Measurements from ENCODE around the gene SHF.

Gene SHF

DNA sequence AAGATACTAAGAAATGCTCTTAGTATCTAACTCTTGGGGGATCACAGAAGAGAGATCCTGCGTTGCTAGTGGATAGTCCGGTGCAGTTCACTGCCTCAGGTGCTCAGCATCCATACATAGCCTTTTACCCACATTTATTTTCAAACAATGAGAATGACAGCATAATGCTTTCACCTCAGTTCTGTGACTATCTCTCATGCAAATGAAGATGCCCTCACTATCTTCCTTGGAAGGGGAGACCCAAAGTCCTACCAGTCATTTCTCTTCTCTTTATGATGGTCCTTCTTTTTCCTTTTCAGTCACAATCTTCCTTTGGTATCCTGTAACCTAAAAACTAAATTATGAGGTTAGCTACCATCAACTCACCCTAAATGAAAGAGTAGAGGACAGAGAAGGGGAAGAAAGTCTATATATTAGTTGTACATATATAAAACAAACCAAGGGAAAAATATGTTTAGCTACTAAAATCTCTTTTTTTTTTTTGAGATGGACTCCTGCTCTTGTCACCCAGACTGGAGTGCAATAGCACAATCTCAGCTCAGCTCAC lies 33.4 kb upstream of the SHF start:
- Histone ChIP-seq H3K27me3 (ENCODE audit: insufficient read depth, low read length) (no peaks in the 10 kb centered on the region), H3K27ac (ENCODE audit: low read length) (no peak overlapping the region), H3K9me3 (ENCODE audit: insufficient read depth, low read depth, low read length) (no peaks in the 10 kb centered on the region), H3K4me3 (ENCODE audit: low read length) (no peak overlapping the region), H3K4me1 (ENCODE audit: insufficient read depth, low read length) (no peaks in the 10 kb centered on the region; the same call in 1 of the 2 replicates), H3K36me3 (ENCODE audit: insufficient read depth, low read depth, low read length) (no peaks in the 10 kb centered on the region), H3K9ac (ENCODE audit: low read depth, low read length) (no peak overlapping the region)

DNA sequence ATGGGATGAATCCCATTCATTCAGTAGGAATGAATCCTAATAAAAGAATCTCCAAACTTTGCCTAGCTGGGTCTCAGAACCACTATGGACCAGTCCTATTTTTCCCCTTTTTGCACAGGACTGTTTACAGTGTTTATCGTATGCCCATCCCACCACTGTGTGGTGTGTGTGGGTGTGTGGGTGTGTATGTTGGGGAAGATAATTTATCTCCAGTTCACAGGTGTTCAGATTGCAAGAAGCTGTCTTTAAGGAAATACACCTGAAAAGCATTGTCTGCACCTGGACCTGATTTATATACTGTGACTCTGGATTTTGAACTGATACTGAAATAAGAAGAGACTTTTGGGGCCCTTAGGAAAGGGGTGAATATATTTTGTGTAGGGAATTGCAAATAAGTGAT lies 24.7 kb upstream of the SHF start:
- Histone ChIP-seq H3K36me3 (ENCODE audit: insufficient read depth, low read depth, low read length) (no peaks in the 10 kb centered on the region), H3K4me3 (ENCODE audit: low read length) (no peak overlapping the region), H3K4me1 (ENCODE audit: insufficient read depth, low read length) (no peaks in the 10 kb centered on the region), H3K27me3 (ENCODE audit: insufficient read depth, low read length) (no peaks in the 10 kb centered on the region; the same call in 1 of the 2 replicates), H3K9me3 (ENCODE audit: insufficient read depth, low read depth, low read length) (no peaks in the 10 kb centered on the region), H3K27ac (ENCODE audit: low read length) (no peak overlapping the region), H3K9ac (ENCODE audit: low read depth, low read length) (no peak overlapping the region)

DNA sequence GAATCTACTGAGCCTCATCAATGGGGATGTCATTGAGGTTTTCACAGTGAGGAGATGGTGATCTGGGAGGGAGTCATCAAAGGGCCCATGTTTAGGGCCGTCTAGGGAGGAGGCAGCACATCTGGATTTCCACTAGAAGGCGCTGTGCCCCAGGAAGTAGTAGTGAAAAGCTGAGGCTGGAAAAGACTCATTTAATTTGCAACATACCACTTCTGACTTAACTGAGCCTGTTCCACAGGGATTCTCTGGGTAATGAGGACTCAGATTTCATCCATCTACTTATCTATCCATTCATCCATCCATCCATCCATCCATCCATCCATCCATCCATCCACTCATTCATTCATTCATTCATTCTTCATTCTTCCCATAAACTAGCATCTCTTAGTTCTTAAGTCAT lies 17.4 kb upstream of the SHF start:
- Histone ChIP-seq H3K9me3 (ENCODE audit: insufficient read depth, low read depth, low read length) (no peaks in the 10 kb centered on the region), H3K9ac (ENCODE audit: low read depth, low read length) (no peak overlapping the region; the same call in 1 of the 2 replicates), H3K27me3 (ENCODE audit: insufficient read depth, low read length) (no peaks in the 10 kb centered on the region; the same call in 1 of the 2 replicates), H3K4me3 (ENCODE audit: low read length) (no peak overlapping the region), H3K27ac (ENCODE audit: low read length) (no peak overlapping the region), H3K36me3 (ENCODE audit: insufficient read depth, low read depth, low read length) (no peaks in the 10 kb centered on the region), H3K4me1 (ENCODE audit: insufficient read depth, low read length) (no peaks in the 10 kb centered on the region; the same call in 1 of the 2 replicates)

DNA sequence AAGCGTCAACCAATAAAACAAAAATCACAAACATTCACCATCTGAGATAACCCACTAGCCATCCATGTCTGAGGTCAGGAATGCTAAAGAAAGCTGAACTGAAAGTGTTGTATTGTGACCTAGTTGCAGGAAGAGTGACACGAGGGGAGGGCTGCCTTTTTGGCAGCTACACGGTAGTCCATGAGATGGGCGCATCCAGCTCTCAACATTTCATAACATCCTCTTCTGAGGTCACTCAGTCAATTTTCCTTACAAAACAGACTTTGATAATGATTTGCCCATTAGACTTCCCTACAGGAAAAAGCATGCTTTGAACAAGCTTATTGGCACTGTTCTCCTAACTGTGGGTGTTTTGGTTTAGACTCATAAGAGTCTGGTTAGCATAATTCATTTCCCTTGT lies 15.4 kb upstream of the SHF start:
- H3K4me3 ChIP-seq (ENCODE audit: low read length), result no peak overlapping the region
- no peaks in the 10 kb centered on the region; the same call in 1 of the 2 replicates for H3K4me1 ChIP-seq (ENCODE audit: insufficient read depth, low read length)
- no peaks in the 10 kb centered on the region for H3K36me3 ChIP-seq (ENCODE audit: insufficient read depth, low read depth, low read length)
- H3K9ac ChIP-seq (ENCODE audit: low read depth, low read length), result no peak overlapping the region
- peaks cover 7% of the 10 kb centered on the region for H3K27me3 ChIP-seq (ENCODE audit: insufficient read depth, low read length)
- H3K27ac ChIP-seq (ENCODE audit: low read length), result no peak overlapping the region
- no peaks in the 10 kb centered on the region for H3K9me3 ChIP-seq (ENCODE audit: insufficient read depth, low read depth, low read length)

DNA sequence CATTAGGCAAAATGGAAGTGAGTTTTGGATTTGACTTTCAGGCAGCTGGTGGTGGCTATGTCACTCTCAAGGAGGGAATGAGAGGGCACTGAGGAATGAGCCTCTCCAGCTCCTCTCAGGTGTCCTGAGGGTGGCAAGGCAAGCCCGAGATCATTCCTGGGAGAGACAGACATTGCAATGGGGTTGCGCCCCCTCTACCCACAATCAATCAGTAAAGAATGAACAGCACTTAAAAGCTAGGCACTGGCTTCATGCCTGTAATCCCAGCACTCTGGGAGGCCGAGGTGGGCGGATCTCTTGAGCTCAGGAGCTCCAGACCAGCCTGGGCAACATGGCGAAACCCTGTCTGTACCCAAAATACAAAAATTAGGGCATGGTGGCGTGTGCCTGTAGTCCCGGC lies 14.1 kb upstream of the SHF start:
- H3K36me3 ChIP-seq (ENCODE audit: insufficient read depth, low read depth, low read length), result no peaks in the 10 kb centered on the region
- H3K27me3 ChIP-seq (ENCODE audit: insufficient read depth, low read length), result peaks cover 7% of the 10 kb centered on the region; the same call in 1 of the 2 replicates
- H3K4me1 ChIP-seq (ENCODE audit: insufficient read depth, low read length), result no peaks in the 10 kb centered on the region; the same call in 1 of the 2 replicates
- no peaks in the 10 kb centered on the region for H3K9me3 ChIP-seq (ENCODE audit: insufficient read depth, low read depth, low read length)
- H3K27ac ChIP-seq (ENCODE audit: low read length), result no peak overlapping the region
- no peak overlapping the region for H3K9ac ChIP-seq (ENCODE audit: low read depth, low read length)
- no peak overlapping the region for H3K4me3 ChIP-seq (ENCODE audit: low read length)

DNA sequence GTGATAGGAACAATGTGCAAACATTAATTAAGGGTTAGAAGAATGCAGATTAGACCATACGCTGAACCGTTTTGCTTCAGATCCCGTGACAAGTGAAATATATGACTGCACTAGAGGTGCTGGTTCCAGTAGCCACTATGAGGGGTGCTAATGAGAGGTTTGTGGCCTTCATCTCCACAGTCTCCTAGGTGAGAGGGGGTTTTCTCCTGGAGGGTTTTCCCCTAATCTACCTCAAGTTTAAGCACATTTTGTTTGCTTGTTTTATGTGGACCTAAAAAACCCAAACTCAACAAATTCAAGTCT lies 13.7 kb upstream of the SHF start:
- no peaks in the 10 kb centered on the region for H3K9me3 ChIP-seq (ENCODE audit: insufficient read depth, low read depth, low read length)
- H3K9ac ChIP-seq (ENCODE audit: low read depth, low read length), result no peak overlapping the region
- H3K36me3 ChIP-seq (ENCODE audit: insufficient read depth, low read depth, low read length), result no peaks in the 10 kb centered on the region
- H3K4me3 ChIP-seq (ENCODE audit: low read length), result peak overlapping the region; percentile 94; the same call in 1 of the 2 replicates
- H3K4me1 ChIP-seq (ENCODE audit: insufficient read depth, low read length), result no peaks in the 10 kb centered on the region; the same call in 1 of the 2 replicates
- H3K27ac ChIP-seq (ENCODE audit: low read length), result no peak overlapping the region
- peaks cover 7% of the 10 kb centered on the region; the same call in 1 of the 2 replicates for H3K27me3 ChIP-seq (ENCODE audit: insufficient read depth, low read length)

DNA sequence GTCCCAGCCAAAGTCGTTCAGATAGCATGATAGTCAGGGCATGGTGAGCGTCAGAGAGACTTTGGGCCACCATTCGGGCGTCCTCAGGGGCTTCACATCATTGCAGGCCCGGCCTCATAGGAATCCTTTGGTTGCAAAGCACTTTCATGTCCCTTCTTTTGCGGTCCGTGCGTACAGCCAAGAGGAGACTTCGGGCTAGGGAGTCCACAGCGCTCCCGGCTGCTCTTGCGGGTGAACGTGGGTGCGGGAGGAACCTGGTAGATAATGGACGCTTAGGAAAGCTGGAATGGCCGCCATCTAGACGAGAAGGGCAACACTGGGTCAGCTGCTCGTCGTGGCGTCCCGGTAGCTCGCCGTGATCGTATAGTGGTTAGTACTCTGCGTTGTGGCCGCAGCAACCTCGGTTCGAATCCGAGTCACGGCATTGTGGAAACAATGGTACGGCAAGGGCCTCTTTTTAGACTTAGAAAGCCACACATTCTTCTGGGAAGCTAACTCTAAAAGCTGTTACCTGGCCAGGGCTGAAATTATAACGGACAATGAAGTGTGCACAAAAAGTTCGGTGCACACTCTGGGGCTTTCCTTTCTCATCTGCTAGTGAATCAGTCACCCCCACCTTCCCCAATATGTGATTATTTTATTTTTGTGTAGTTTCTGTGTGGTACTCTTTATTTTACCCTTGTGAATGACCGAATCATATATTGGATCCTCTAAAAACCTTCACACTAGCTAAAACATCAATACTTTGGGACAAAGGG lies 13.2 kb upstream of the SHF start:
- Histone ChIP-seq H3K27me3 (ENCODE audit: insufficient read depth, low read length) (peaks cover 7% of the 10 kb centered on the region; the same call in 1 of the 2 replicates), H3K9ac (ENCODE audit: low read depth, low read length) (peak overlapping the region; percentile 83), H3K9me3 (ENCODE audit: insufficient read depth, low read depth, low read length) (no peaks in the 10 kb centered on the region), H3K27ac (ENCODE audit: low read length) (no peak overlapping the region), H3K36me3 (ENCODE audit: insufficient read depth, low read depth, low read length) (no peaks in the 10 kb centered on the region), H3K4me3 (ENCODE audit: low read length) (peak overlapping the region; percentile 94), H3K4me1 (ENCODE audit: insufficient read depth, low read length) (no peaks in the 10 kb centered on the region; the same call in 1 of the 2 replicates)

DNA sequence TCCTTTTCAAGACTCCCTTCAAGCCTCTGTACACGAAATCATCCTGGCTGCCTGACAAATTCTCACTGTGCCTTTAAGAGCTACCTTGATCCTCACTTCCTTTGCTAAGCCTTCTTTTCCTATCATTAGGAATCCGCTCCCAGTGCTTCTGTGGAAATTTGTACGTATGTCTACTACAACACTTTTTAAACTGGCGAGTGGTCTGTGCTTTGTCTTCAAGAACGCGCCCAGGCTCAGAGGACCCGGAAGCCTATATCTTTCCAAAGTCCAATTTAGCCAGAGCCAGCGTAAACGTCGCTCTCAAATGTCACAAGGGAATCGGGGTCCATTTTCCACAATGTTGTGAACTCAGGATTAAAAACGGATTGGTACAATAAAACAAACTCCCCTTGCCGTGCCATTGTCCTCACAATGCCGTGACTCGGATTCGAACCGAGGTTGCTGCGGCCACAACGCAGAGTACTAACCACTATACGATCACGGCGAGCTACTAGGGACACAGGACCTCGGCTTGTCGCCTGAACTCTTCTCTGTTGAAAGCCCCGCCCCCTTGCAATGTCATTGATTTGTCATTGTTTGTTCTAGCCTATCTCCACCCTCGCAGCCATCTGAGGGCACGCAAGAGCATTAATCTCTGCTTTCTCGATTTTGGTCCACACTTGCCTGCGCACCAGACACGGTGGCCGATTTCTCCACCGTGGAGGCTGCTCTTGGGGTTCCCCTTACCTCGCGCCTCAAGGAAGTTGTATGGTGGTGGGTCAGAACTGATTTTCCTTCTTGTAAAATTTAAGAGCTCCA lies 12.4 kb upstream of the SHF start:
- peaks cover 7% of the 10 kb centered on the region; the same call in 1 of the 2 replicates for H3K27me3 ChIP-seq (ENCODE audit: insufficient read depth, low read length)
- H3K36me3 ChIP-seq (ENCODE audit: insufficient read depth, low read depth, low read length), result no peaks in the 10 kb centered on the region
- H3K4me3 ChIP-seq (ENCODE audit: low read length), result peak overlapping the region; percentile 94
- H3K4me1 ChIP-seq (ENCODE audit: insufficient read depth, low read length), result no peaks in the 10 kb centered on the region; the same call in 1 of the 2 replicates
- no peaks in the 10 kb centered on the region for H3K9me3 ChIP-seq (ENCODE audit: insufficient read depth, low read depth, low read length)
- no peak overlapping the region for H3K27ac ChIP-seq (ENCODE audit: low read length)
- peak overlapping the region; percentile 83 for H3K9ac ChIP-seq (ENCODE audit: low read depth, low read length)

DNA sequence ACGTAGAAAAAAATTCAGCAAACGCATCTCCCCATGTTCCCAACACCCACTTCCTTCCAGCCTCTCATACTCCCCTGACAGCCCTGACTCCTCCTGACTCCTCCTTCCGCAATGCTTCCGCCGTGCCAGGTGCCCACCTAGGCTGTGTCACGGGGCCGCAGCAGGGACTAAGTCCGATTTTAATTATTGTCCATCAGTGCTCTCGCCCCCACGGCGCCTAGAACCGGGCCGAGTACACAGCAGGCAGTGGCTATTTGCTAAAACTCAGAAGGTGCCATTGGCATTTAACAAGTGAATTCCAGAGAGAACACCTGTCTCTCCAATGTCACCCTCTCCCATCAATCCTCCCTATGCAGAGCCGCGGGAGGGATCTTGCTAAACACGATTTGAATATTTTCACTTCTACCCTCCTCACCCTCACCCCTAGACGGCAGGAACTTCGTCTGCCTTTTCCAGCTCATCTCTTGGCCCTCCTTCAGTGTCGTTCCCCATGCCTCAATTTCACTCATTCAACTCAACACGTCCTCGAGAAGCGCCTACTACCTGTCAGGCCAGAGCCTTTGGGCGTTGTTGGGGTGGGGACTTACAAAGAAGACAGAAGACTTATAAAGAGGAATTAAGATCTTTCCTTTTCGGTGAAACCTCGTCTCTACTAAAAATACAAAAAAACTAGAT lies 11.5 kb upstream of the SHF start:
- Histone ChIP-seq H3K27ac (ENCODE audit: low read length) (no peak overlapping the region), H3K4me3 (ENCODE audit: low read length) (peak overlapping the region; percentile 94), H3K9ac (ENCODE audit: low read depth, low read length) (peak overlapping the region; percentile 78; the same call in 1 of the 2 replicates), H3K9me3 (ENCODE audit: insufficient read depth, low read depth, low read length) (no peaks in the 10 kb centered on the region), H3K36me3 (ENCODE audit: insufficient read depth, low read depth, low read length) (no peaks in the 10 kb centered on the region), H3K4me1 (ENCODE audit: insufficient read depth, low read length) (no peaks in the 10 kb centered on the region; the same call in 1 of the 2 replicates), H3K27me3 (ENCODE audit: insufficient read depth, low read length) (peaks cover 7% of the 10 kb centered on the region; the same call in 1 of the 2 replicates)

DNA sequence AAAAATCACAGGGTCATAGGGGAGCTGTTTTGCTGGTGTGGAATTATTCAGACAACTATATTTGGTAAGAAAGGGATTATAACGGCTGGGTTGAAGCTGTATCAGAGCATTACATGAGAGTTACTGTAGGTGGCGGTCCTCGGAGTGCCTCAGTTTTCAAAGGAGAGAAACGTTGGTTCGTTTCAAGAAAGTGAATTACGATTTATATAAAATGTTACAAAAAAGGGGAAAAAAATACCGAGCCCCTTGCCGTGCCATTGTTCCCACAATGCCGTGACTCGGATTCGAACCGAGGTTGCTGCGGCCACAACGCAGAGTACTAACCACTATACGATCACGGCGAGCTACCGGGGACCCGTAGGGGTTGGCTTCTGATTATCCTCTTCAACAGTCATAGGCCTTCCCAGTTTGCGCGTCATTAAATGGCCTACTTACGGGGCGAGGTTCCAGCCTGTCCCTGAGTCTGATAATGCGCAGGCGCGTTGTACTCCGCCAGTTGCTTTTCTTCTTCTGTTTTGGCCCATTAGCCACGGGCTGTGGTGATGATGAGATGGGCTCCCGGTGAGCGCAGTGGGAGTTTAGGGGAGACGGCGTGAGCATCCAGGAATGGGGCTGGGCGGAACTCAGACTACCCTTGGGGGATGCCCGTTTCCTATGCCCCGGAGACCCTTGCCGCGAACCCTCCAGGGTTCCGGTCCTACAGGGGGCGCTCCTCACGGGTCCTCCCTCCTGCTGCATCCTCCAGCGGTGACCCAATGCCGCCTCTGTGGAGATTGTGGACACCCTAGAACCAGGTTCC lies 10.8 kb upstream of the SHF start:
- no peaks in the 10 kb centered on the region; the same call in 1 of the 2 replicates for H3K4me1 ChIP-seq (ENCODE audit: insufficient read depth, low read length)
- peaks cover 7% of the 10 kb centered on the region; the same call in 1 of the 2 replicates for H3K27me3 ChIP-seq (ENCODE audit: insufficient read depth, low read length)
- H3K36me3 ChIP-seq (ENCODE audit: insufficient read depth, low read depth, low read length), result no peaks in the 10 kb centered on the region
- no peaks in the 10 kb centered on the region for H3K9me3 ChIP-seq (ENCODE audit: insufficient read depth, low read depth, low read length)
- H3K9ac ChIP-seq (ENCODE audit: low read depth, low read length), result peak overlapping the region; percentile 88
- H3K4me3 ChIP-seq (ENCODE audit: low read length), result peak overlapping the region; percentile 94
- no peak overlapping the region for H3K27ac ChIP-seq (ENCODE audit: low read length)

Data from iPS-20b (cell line).